DMS 273 treated with DMSO at 0.1 percent for 48 hours (cell line): Measurements from ENCODE around the gene BASP1.
"Not testable (repeated sequence)": the region's sequence is repeated elsewhere in the genome, so short reads cannot be mapped to it uniquely, and the experiment has no call there.

Source experiments
- DNase-seq: peaks from one replicate; lab custom pipeline; 2025; lab: John Stamatoyannopoulos, UW

Gene BASP1

DNA sequence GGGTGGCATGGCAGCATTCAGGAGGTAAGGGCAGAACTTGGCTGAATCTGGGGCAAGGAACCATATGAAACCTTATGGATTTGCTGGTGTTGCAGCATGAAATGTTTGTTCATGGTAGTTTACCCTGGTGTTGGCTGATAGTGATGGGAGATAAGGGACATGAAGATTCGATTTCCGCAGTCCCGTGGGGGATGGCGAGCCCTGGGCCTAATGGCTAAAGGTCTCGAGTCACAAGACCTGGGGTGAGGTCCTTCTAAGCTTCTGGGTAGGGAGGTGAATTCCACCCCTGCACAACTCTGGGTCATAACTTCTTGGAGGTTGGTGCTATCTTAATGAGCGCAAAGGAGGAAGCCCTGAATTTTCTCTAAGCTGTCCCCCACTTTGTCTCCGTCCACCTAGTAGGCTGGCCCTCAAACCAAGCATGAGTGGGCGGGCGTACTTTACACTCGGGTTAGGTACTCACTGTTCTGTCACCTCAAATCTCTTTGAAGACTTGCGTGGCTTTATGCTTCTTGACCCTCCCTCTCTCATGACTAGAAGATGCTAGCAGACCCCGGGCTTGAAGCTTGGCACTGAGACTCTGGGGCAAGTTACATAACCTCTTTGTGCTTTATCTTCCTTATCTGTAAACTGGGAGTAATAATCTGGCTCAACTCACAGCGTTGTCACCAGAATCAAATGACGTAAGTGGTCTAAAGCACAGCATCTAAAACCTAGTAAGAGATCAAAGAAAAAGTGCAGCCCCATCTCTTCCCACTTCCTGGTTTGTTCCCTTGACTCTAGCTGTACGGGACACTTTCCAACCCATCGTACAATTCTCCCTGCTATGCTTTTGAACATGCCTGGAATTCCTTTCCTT, 72.5 kb downstream of the BASP1 start:
- no peak for DNase-seq

DNA sequence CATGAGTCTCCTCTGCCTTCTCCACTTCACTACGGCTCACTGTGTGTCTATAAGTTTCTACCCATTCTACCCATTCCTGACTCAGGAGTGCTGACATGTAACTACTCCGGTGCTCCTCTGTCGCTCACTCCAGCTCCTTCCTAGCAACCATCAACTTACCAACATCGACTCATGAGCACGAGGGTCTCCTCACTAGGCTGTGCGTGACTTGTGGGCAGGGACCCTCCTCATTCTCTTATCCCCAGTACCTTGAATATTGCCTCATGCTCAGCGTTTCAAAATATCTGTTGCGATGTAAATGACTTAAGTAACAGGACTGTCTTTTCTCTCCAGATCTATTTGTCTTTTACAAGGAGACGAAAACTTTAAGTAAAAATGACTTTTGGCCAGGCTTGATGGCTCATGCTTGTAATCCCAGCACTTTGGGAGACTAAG, 73.1 kb downstream of the BASP1 start:
- no peak for DNase-seq

- DNase-seq = no peak
Measured at GRCh38 chr5:17292434-17293015, 75.1 kb downstream of the BASP1 start.

DNA sequence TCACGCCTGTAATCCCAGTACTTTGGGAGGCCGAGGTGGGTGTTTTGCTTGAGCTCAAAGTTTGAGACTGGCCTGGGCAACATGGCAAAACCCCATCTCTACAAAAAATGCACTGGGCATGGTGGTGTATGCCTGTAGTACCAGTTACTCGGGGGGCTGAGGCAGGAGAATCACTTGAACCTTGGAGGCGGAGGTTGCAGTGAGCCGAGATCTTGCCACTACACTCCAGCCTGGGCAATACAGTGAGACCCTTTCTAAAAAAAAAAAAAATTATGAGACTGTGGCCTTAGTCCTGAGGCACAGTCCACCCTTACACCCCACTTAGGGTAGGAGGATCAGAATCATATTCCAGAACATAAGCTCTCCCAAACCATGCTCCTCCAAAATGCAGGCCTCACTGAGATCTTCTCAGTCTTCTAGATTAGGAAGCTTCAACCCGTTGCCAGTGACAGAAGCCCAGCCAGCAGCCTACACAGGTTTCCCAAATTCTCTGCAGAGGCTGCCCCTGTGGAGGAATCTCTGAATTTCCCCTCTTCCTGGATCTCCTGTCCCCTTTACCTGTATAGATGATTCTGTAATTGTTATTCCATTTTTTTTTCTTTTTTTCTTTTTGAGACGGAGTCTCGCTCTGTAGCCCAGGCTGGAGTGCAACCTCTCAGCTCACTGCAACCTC, 77.3 kb downstream of the BASP1 start:
- no peak for DNase-seq

DNA sequence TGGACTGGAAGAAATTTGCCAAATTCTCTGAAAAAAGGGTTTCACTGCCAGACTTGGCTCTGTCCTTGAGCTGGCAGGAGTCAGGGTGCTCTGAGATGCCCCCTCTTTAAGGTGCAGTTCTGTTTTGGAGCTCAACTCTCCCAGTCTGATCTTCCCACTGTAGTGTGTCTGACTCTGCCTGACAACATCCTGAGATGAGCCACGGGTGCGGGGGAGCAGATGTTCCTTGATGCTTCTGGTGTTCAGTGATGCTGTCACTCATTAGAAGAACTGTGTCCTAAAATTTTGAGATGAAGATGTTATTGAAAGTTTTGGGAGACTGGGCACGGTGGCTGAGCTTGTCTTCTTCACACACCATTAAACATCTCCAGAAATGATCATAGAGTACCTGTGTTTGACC, 78.2 kb downstream of the BASP1 start:
- DNase-seq = no peak

- DNase-seq = no peak
Measured at GRCh38 chr5:17302106-17302505, 84.7 kb downstream of the BASP1 start.

DNA sequence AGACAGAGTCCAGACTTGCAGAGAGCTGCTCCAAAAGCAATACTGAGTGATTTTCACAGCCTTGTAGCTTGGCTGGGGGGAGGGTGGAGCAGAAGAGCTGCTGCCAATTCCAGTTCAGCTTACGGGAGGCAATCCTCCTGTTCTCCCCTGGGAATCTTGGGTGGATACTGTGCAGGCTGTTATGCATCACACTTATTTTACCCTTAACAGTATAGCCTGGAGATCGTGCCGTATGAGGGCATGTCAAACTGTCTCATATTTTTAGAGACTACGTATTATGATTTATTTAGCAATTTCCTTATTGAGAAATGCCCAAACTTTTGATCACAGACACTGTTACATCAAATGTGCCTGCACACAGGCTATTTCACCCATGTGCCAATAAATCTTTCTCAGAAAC, 85.2 kb downstream of the BASP1 start:
- peak; percentile 39 for DNase-seq

- DNase-seq = no peak
Measured at GRCh38 chr5:17304282-17304681, 86.9 kb downstream of the BASP1 start.

GRCh38 chr5:17305017-17305416, 87.6 kb downstream of the BASP1 start:
- no peak for DNase-seq

DNA sequence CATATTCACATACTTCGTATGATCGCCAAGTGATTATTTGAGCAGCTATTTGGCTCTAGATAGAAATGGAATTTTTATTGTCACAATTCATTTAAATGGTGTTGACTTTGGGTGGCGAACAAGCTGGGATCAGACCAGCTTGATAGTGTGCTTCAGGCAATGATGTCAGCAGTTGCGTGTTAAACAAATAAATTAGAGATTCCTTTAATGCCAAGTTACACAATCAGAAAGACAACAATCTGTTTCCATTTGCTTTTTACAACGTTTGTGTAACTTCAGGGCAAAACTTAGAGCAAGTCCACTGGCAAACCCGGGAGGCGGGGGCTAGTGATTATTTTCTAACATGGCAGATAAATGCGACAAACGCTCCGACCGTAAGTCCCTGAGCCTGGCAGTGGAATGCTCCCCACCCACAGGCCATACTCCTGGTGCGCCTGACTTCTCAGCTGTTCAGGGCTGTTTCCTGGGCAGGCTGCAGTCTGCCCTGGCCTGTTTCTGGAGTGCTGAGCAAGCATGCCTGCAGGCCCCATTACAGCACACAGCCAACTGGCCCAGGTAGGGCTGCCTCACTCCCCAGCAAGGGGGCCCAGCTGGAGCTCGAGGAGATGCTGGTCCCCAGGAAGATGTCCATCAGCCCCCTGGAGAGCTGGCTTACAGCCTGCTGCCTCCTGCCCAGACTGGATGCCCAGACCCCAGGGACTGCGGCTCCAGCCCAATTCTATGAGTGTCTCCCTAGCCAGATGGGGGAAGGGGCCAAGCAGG, 88.7 kb downstream of the BASP1 start:
- DNase-seq = no peak

DNA sequence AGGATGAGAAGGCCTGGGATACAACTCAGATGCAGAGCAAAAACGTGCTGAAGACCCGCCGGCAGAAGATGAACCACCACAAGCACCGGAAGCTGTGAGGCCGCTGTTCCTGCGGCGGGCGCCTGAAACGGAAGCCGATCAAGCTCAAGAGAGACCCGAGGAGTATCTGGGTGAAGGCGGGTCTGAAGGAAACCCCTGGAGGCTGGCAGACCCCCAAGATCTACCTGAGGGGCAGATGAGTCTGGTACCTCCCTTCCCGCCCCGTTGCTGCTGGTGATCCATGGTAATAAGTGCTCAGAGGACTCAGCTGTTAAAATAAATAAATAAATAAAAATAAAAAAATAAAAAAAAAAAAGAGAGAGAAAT, 89.3 kb downstream of the BASP1 start:
- DNase-seq = no peak

- not testable (repeated sequence) for DNase-seq
Measured at GRCh38 chr5:17307440-17307839, 90.0 kb downstream of the BASP1 start.

GRCh38 chr5:17308326-17309065, 91.1 kb downstream of the BASP1 start:
- DNase-seq = no peak

DNA sequence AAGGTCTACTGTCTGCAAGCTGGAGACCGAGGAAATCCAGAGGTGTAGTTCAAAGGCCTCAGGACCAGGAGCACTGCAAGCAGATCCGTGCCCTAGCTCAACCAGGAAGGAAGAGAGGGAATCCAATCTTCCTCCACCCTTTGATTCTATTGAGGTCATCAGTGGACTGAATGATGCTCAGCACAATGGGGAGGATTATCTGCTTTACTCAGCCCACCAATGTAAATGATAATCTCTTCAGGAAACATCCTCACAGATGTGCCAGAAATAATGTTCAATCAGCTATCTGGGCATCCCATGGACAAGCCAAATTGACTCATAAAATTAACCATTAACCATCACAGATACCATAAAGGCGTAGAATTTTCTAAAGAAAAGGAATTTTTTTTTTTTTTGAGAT, 92.0 kb downstream of the BASP1 start:
- no peak for DNase-seq

- not testable (repeated sequence) for DNase-seq
Measured at GRCh38 chr5:17310502-17310901, 93.1 kb downstream of the BASP1 start.

DNA sequence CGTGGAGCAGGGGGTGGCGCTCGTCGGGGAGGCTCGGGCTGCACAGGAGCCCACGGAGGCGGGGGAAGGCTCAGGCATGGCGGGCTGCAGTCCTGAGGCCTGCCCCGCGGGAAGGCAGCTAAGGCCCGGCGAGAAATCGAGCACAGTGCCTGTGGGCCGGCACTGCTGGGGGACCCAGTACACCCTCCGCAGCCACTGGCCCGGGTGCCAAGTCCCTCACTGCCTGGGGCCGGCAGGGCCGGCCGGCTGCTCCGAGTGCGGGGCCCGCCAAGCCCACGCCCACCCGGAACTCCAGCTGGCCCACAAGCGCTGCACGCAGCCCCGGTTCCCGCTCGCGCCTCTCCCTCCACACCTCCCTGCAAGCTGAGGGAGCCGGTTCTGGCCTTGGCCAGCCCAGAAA, 94.4 kb downstream of the BASP1 start:
- not testable (repeated sequence) for DNase-seq

DNA sequence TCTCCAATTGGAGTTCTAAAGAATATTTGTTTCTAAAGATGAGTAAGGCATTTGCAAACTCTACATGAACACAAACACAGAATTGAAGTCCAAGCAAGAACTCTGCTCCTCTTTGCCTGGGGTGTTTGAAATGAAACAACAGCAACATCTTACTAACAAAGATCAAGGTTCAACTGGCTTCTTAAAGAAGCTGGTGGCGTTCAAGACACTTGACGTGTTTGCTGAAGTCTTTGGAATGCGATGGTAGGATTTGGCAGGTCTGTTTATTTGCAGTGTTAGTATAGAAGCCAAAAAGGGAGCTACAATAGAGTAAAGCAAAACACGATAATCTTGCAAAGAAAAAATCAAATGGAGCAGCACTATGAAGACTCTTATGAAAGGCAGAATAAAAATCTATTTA, 94.9 kb downstream of the BASP1 start:
- no peak for DNase-seq

GRCh38 chr5:17314907-17315471, 97.6 kb downstream of the BASP1 start:
- DNase-seq = peak; percentile 49

DNA sequence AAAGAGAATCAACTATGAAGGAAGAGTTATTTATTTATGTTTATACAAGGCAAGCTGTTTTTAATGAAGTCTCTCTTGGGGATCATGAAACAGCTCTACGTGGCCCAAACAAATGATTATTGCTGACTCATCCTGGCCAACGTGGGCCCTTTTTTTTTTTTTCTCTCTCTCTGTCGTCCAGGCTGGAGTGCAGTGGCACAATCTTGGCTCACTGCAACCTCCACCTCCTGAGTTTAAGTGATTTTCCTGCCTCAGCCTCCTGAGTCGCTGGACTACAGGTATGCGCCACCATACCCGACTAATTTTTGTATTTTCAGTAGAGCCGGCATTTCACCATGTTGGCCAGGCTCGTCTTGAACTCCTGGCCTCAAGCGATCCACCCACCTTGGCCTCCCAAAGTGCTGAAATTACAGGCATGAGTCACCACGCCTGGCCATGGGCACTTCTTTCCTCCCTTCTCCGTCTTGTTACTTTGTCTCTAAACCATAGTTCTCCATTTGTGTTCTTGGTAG, 98.3 kb downstream of the BASP1 start:
- DNase-seq = no peak

GRCh38 chr5:17316970-17317459, 99.6 kb downstream of the BASP1 start:
- DNase-seq = no peak

DNA sequence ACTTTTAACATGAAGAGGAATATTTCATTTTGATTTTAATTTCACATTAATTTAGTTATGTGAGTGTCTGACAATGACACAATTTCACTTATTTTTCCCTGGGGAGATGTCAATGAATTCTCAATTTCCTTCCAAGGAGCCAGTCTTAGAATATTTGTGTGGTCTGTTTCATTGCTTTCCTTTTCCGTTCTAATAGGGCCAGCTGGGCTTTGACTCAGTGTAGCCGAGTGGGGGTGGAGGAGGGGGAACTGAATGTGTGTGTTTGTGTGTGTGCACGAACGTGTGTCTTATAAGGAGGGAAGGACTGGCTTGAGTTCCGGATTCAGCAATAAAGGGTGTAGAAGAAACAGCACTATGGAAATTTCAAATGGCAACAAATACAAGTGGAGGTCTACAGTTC, 100.0 kb downstream of the BASP1 start:
- DNase-seq = no peak
